Fibroblast of mammary gland (primary cell): Measurements from ENCODE around the gene UGGT2.
"Not testable (repeated sequence)": the region's sequence is repeated elsewhere in the genome, so short reads cannot be mapped to it uniquely, and the experiment has no call there.

Experiments used
- DNase-seq: peaks from one replicate; pipeline ENCODE4 v3.0.0-alpha.2; 2010; ENCODE audit warnings: low read depth
- H3K4me3 ChIP-seq: 2 replicates; pipeline ENCODE4 v1.5.1; 2011; ENCODE audit warnings: low read depth, mild to moderate bottlenecking, low read length, moderate library complexity; ENCODE audit not compliant: control insufficient read depth
- TF ChIP-seq, protein P1 (sequence below): conservative IDR thresholded peaks from 2 replicates; pipeline ENCODE4 v1.5.1; 2011; ENCODE audit warnings: low read depth, low read length, inconsistent platforms; ENCODE audit not compliant: control insufficient read depth, insufficient read depth

Gene UGGT2

GRCh38 chr13:96003304-96003703, 49.9 kb downstream of the UGGT2 start:
- TF ChIP-seq, protein P1, sequence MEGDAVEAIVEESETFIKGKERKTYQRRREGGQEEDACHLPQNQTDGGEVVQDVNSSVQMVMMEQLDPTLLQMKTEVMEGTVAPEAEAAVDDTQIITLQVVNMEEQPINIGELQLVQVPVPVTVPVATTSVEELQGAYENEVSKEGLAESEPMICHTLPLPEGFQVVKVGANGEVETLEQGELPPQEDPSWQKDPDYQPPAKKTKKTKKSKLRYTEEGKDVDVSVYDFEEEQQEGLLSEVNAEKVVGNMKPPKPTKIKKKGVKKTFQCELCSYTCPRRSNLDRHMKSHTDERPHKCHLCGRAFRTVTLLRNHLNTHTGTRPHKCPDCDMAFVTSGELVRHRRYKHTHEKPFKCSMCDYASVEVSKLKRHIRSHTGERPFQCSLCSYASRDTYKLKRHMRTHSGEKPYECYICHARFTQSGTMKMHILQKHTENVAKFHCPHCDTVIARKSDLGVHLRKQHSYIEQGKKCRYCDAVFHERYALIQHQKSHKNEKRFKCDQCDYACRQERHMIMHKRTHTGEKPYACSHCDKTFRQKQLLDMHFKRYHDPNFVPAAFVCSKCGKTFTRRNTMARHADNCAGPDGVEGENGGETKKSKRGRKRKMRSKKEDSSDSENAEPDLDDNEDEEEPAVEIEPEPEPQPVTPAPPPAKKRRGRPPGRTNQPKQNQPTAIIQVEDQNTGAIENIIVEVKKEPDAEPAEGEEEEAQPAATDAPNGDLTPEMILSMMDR: peak; percentile 18
- DNase-seq: peak; percentile 25
- no peak overlapping the region for H3K4me3 ChIP-seq

GRCh38 chr13:96002322-96003131, 50.7 kb downstream of the UGGT2 start:
- no peak overlapping the region for H3K4me3 ChIP-seq
- TF ChIP-seq, protein P1: no peak
- no peak for DNase-seq

GRCh38 chr13:96000069-96000468, 53.1 kb downstream of the UGGT2 start:
- H3K4me3 ChIP-seq: no peak overlapping the region
- no peak for DNase-seq
- TF ChIP-seq, protein P1: no peak

- DNase-seq: no peak
- no peak overlapping the region for H3K4me3 ChIP-seq
- TF ChIP-seq, protein P1: no peak
These were observed 65.4 kb downstream of the UGGT2 start for GRCh38 chr13:95987841-95988240.

DNA sequence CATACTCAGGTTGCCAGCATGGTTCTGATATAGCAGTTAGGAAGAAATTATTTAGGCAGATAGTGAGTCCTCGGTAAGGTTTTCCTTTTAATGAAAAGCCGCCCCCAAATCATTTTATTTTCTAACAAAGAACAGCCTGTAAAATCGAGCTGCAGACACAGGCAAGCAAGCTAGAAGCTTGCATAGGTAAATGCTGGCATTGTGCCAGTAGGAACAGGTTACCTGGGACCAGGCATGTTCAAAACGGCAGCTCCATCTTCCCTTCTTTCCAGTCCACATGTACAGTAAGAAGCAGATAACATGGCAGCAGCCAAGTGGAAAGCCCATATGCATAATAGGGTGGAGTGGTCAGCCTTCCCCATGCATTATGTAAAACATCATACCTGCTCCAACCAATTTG, 71.1 kb downstream of the UGGT2 start:
- TF ChIP-seq, protein P1: no peak
- no peak for DNase-seq
- H3K4me3 ChIP-seq: no peak overlapping the region

GRCh38 chr13:95972651-95973050, 80.5 kb downstream of the UGGT2 start:
- not testable (repeated sequence) for H3K4me3 ChIP-seq, DNase-seq

DNA sequence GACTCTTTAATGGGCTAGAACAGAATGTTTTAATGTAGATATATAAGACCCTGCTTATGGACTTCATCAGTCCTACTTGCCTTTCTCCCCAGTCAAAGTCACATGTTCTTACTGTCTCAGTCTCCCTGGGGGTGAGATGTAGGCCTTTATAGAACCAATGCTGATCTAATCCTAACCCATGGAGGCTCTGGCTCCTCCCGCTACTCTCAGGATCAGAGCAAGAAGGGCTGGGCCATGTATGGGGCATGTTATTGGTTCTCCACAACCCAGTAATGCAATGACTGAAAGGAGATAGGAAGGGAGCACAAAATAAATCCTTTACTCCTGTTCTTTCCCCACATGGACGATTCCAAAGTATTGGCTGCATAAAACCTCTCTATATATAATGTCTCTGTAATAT, 82.3 kb downstream of the UGGT2 start:
- DNase-seq: no peak
- TF ChIP-seq, protein P1: no peak
- H3K4me3 ChIP-seq: no peak overlapping the region
